ENCODE measurements around the gene ZNF611. TPM values are rescaled to one million over a fixed set of nuclear protein-coding genes. Genes with fewer than 3 reads are reported as not detected.
"Not testable (repeated sequence)": the region's sequence is repeated elsewhere in the genome, so short reads cannot be mapped to it uniquely, and the experiment has no call there.

Gene ZNF611
- total and polyA plus RNA-seq, 9 of the 15 experiments (the other 6 are each of a cell fraction or from before 2014, with no cell fraction given): 3.7 to 29.6 (median 12.8) TPM

- H3K9me3 ChIP-seq (replicated peaks; ENCODE audit: control insufficient read depth, insufficient read depth, low read depth, low read length); H3K9me1 ChIP-seq (ENCODE audit: control insufficient read depth, insufficient read depth, low read length); BruUV-seq (replicated peaks); POLR2A ChIA-PET; DNase-seq (ENCODE audit: extremely low read depth in 1 of 4, low spot score in 3 of 4); CTCF ChIA-PET (ENCODE audit: low intra/inter-chr PET ratio); H3K27ac ChIP-seq (ENCODE audit: extremely low read depth, low read depth, low read length); H4K20me1 ChIP-seq (replicated peaks; ENCODE audit: control insufficient read depth, insufficient read depth, low read length); H2AFZ ChIP-seq (ENCODE audit: low read depth, low read length); H3K9ac ChIP-seq (ENCODE audit: insufficient read depth in 1 of 2, low read depth in 2 of 2, low read length in 2 of 2); in situ Hi-C loops (cut with MboI); H3K36me3 ChIP-seq (ENCODE audit: control insufficient read depth, insufficient read depth, low read length); ATAC-seq; FAIRE-seq; H3K4me3 ChIP-seq; H3K27me3 ChIP-seq (ENCODE audit: control insufficient read depth in 2 of 2, insufficient read depth in 2 of 2, low read length in 2 of 2); H3K4me2 ChIP-seq (ENCODE audit: insufficient read depth, low read length): not testable (repeated sequence)
- WGBS (ENCODE audit: insufficient coverage, low coverage, missing lambda C conversion rate): 87% methylated on average over 3 of the region's 3 CpGs
- peaks cover 11% of the 10 kb centered on the region for H3K79me2 ChIP-seq (ENCODE audit: control insufficient read depth, insufficient read depth, low read length)
- H3K4me1 ChIP-seq (replicated peaks in 1 of 2; ENCODE audit: control insufficient read depth in 2 of 2, insufficient read depth in 2 of 2, low read length in 2 of 2): peaks cover 19 to 32% of the 10 kb centered on the region in 2 experiments
- TF ChIP-seq TRIM24 (IDR thresholded peaks at IDR 0.05): peak in 1 of 2 experiments; percentile 43; a peak in 1 of 4 replicates
- intact Hi-C loops (cut with micrococcal nuclease): loop anchor here (10.0 kb wide), 1 partner anchor 169 kb away; the partner anchor contains the start of gene ZNF808
These were observed 40.6 kb downstream of the ZNF611 start for GRCh38 chr19:52694281-52694680.

- peak overlapping the region; percentile 23 for H3K4me2 ChIP-seq (ENCODE audit: insufficient read depth, low read length)
- DNase-seq (ENCODE audit: extremely low read depth in 1 of 4, low spot score in 3 of 4) (peak; percentile 21 to 88 (median 39)), FAIRE-seq (peak; percentile 93), ATAC-seq (peak; percentile 55)
- no peaks in the 10 kb centered on the region for H3K9me1 ChIP-seq (ENCODE audit: control insufficient read depth, insufficient read depth, low read length)
- POLR2A ChIA-PET: no interaction called here
- peaks cover 3% of the 10 kb centered on the region; the same call in 1 of the 2 replicates for H3K9me3 ChIP-seq (replicated peaks; ENCODE audit: control insufficient read depth, insufficient read depth, low read depth, low read length)
- no TSS peak for BruUV-seq (replicated peaks)
- peak overlapping the region; percentile 94; the same call in 2 of the 3 replicates for H3K27ac ChIP-seq (ENCODE audit: extremely low read depth, low read depth, low read length)
- H3K79me2 ChIP-seq (ENCODE audit: control insufficient read depth, insufficient read depth, low read length): peaks cover 28% of the 10 kb centered on the region
- intact Hi-C loops (cut with micrococcal nuclease): loop anchor here (10.0 kb wide), 1 partner anchor 168 kb away; the partner anchor contains the start of gene ZNF808
- in situ Hi-C loops (cut with MboI): no loop called here
- 1% methylated on average over 8 of the region's 8 CpGs for WGBS (ENCODE audit: insufficient coverage, low coverage, missing lambda C conversion rate)
- H3K27me3 ChIP-seq (ENCODE audit: control insufficient read depth in 2 of 2, insufficient read depth in 2 of 2, low read length in 2 of 2): no peaks in the 10 kb centered on the region
- no peaks in the 10 kb centered on the region for H4K20me1 ChIP-seq (replicated peaks; ENCODE audit: control insufficient read depth, insufficient read depth, low read length)
- CTCF ChIA-PET (ENCODE audit: low intra/inter-chr PET ratio): no interaction called here
- peak overlapping the region; percentile 3; the same call in 1 of the 2 replicates for H2AFZ ChIP-seq (ENCODE audit: low read depth, low read length)
- H3K9ac ChIP-seq (ENCODE audit: insufficient read depth in 1 of 2, low read depth in 2 of 2, low read length in 2 of 2): peak overlapping the region in 1 of 2 experiments; percentile 18; a peak in 1 of 4 replicates
- peaks cover 22 to 39% of the 10 kb centered on the region in 2 experiments for H3K4me1 ChIP-seq (replicated peaks in 1 of 2; ENCODE audit: control insufficient read depth in 2 of 2, insufficient read depth in 2 of 2, low read length in 2 of 2)
- no peak overlapping the region for H3K4me3 ChIP-seq
- no peaks in the 10 kb centered on the region for H3K36me3 ChIP-seq (ENCODE audit: control insufficient read depth, insufficient read depth, low read length)
- TF ChIP-seq ZNF175 (CRISPR knock-in tag; IDR thresholded peaks at IDR 0.05; ENCODE audit: low read depth): no peak
- peak; percentile 12; the same call in 1 of the 2 replicates for TF ChIP-seq EP400 (IDR thresholded peaks at IDR 0.05)
- peak; percentile 46; the same call in 1 of the 2 replicates for TF ChIP-seq CREB1 (IDR thresholded peaks at IDR 0.05)
- no peak for TF ChIP-seq CREB1 (CRISPR knock-in tag; IDR thresholded peaks at IDR 0.05)
- TF ChIP-seq POLR2G (IDR thresholded peaks at IDR 0.05; ENCODE audit: low read depth, low read length): no peak
- peak; percentile 22; the same call in 1 of the 2 replicates for TF ChIP-seq NBN (IDR thresholded peaks at IDR 0.05; ENCODE audit: low read depth)
- no peak for TF ChIP-seq POLR2A (conservative IDR thresholded peaks at IDR 0.05)
- no peak for TF ChIP-seq ZNF408 (CRISPR knock-in tag; IDR thresholded peaks at IDR 0.05; ENCODE audit: low read depth)
- TF ChIP-seq TBL1XR1 (IDR thresholded peaks at IDR 0.05; ENCODE audit: low read length in 2 of 2): no peak
- no peak for TF ChIP-seq ZNF395 (CRISPR knock-in tag; IDR thresholded peaks at IDR 0.05)
- no peak for TF ChIP-seq NFE2 (IDR thresholded peaks at IDR 0.05; ENCODE audit: low read depth)
- peak in 1 of 2 experiments; percentile 66; a peak in 2 of 4 replicates for TF ChIP-seq ARNT (IDR thresholded peaks at IDR 0.05)
- TF ChIP-seq RBM15 (IDR thresholded peaks at IDR 0.05; ENCODE audit: insufficient read depth, low read length): no peak
- TF ChIP-seq HMBOX1 (IDR thresholded peaks at IDR 0.05): no peak; the same call in 1 of the 2 replicates
These were observed 42.3 kb downstream of the ZNF611 start for GRCh38 chr19:52692431-52693008.

All from K562 (cell line).